ENCODE data around the gene IL3. TPM values are rescaled to one million over a fixed set of nuclear protein-coding genes. Genes with fewer than 3 reads are reported as not detected.

IL3 gene
- total and polyA plus RNA-seq, 12 donors: not detected

- no peak overlapping the region for H3K27ac ChIP-seq
- WGBS, 2 donors: 27 to 36% methylated on average over 7 of the region's 7 CpGs
- peak; percentile 51 to 88 (median 72) for ATAC-seq
- peaks cover 3 to 37% (median 14%) of the 10 kb centered on the region in 9 donors for H3K4me1 ChIP-seq
- peaks cover 0 to 54% (median 19%) of the 10 kb centered on the region in 7 donors for H3K27me3 ChIP-seq
- intact Hi-C loops (cut with DNase I): no loop called here
- no peaks in the 10 kb centered on the region for H3K36me3 ChIP-seq
- no peak for TF ChIP-seq CTCF (IDR thresholded peaks at IDR 0.05)
- no peak overlapping the region for H3K4me3 ChIP-seq
- H3K9me3 ChIP-seq: no peaks in the 10 kb centered on the region
- DNase-seq: peak; percentile 57 to 58
Observed at GRCh38 chr5:132012371-132013005, 48.0 kb upstream of the IL3 start.

GRCh38 chr5:132013006-132013689 lies 47.3 kb upstream of the IL3 start:
- 24 to 32% methylated on average over 5 of the region's 5 CpGs for whole genome bisulfite sequencing, 2 donors
- peak overlapping the region in 1 of 10 donors; percentile 7 for H3K27ac ChIP-seq
- peak in 1 of 2 donors; percentile 40 for DNase-seq
- intact Hi-C loops (cut with DNase I): no loop called here
- no peak for TF ChIP-seq CTCF (IDR thresholded peaks at IDR 0.05)
- H3K27me3 ChIP-seq: peaks cover 0 to 60% (median 25%) of the 10 kb centered on the region in 7 donors
- no peaks in the 10 kb centered on the region for H3K9me3 ChIP-seq
- no peaks in the 10 kb centered on the region for H3K36me3 ChIP-seq
- peak; percentile 72 to 92 (median 84) for ATAC-seq
- peaks cover 3 to 33% (median 11%) of the 10 kb centered on the region in 9 donors for H3K4me1 ChIP-seq
- no peak overlapping the region for H3K4me3 ChIP-seq

- Histone ChIP-seq H3K27ac (peak overlapping the region in 1 of 10 donors; percentile 7), H3K36me3 (no peaks in the 10 kb centered on the region), H3K4me1 (peaks cover 3 to 30% (median 11%) of the 10 kb centered on the region in 9 donors), H3K27me3 (peaks cover 0 to 59% (median 25%) of the 10 kb centered on the region in 7 donors), H3K4me3 (no peak overlapping the region), H3K9me3 (no peaks in the 10 kb centered on the region)
- TF ChIP-seq CTCF (IDR thresholded peaks at IDR 0.05): no peak
- intact Hi-C loops (cut with DNase I): no loop called here
- WGBS, 2 donors: 63 to 76% methylated on average over 2 of the region's 2 CpGs
- DNase-seq (no peak), ATAC-seq (peak in 3 of 8 donors; percentile 3 to 14 (median 13))
Observed at GRCh38 chr5:132013711-132014110, 46.7 kb upstream of the IL3 start.

GRCh38 chr5:132016721-132017250 lies 43.7 kb upstream of the IL3 start:
- peaks cover 0 to 32% (median 15%) of the 10 kb centered on the region in 7 donors for H3K27me3 ChIP-seq
- TF ChIP-seq CTCF (IDR thresholded peaks at IDR 0.05): no peak
- WGBS, 2 donors: 74 to 88% methylated on average over 3 of the region's 3 CpGs
- ATAC-seq (no peak), DNase-seq (no peak)
- no peaks in the 10 kb centered on the region for H3K36me3 ChIP-seq
- peaks cover 0 to 19% (median 9%) of the 10 kb centered on the region in 9 donors for H3K4me1 ChIP-seq
- H3K9me3 ChIP-seq: no peaks in the 10 kb centered on the region
- intact Hi-C loops (cut with DNase I): no loop called here
- no peak overlapping the region for H3K27ac ChIP-seq
- no peak overlapping the region for H3K4me3 ChIP-seq
